Mesenchymal stem cell (in vitro differentiated cells and primary cell): ENCODE results near the gene CD274.

Source experiments
- DNase-seq: peaks from one replicate; pipeline ENCODE4 v3.0.0-alpha.2; 2013
- H2AFZ ChIP-seq: one replicate; pipeline ENCODE4 v1.6.1; 2013; ENCODE audit warnings: low read depth, mild to moderate bottlenecking, control low read depth, inconsistent platforms, low read length, moderate library complexity
- H2AK5ac ChIP-seq: 2 replicates; pipeline ENCODE4 v1.6.1; 2013; ENCODE audit warnings: low read length, moderate library complexity, mild to moderate bottlenecking, inconsistent platforms; ENCODE audit not compliant: severe bottlenecking
- H2BK120ac ChIP-seq: one replicate; pipeline ENCODE4 v1.6.1; 2013; ENCODE audit warnings: low read depth, mild to moderate bottlenecking, inconsistent platforms, low read length, moderate library complexity
- H2BK12ac ChIP-seq, 2 experiments: one replicate each; pipeline ENCODE4 v1.6.1; 2013; ENCODE audit warnings: inconsistent platforms in 2 of 2, low read length in 2 of 2, mild to moderate bottlenecking in 2 of 2, moderate library complexity in 2 of 2, control low read depth in 1 of 2
- H2BK15ac ChIP-seq: one replicate; pipeline ENCODE4 v1.6.1; 2013; ENCODE audit warnings: mild to moderate bottlenecking, low read depth, inconsistent platforms; ENCODE audit not compliant: poor library complexity, severe bottlenecking
- H2BK5ac ChIP-seq: 2 replicates; pipeline ENCODE4 v1.6.1; 2013; ENCODE audit warnings: low read depth, mild to moderate bottlenecking, low read length, control low read depth, inconsistent platforms; ENCODE audit not compliant: poor library complexity, severe bottlenecking
- H3K14ac ChIP-seq, 2 experiments: one replicate each; pipeline ENCODE4 v1.6.1; 2013; ENCODE audit warnings: inconsistent platforms in 2 of 2, low read length in 2 of 2, control low read depth in 1 of 2, mild to moderate bottlenecking in 1 of 2, moderate library complexity in 1 of 2
- H3K18ac ChIP-seq, 2 experiments: one replicate each; pipeline ENCODE4 v1.6.1; 2013; ENCODE audit warnings: inconsistent platforms in 2 of 2, low read length in 2 of 2, control low read depth in 1 of 2, low read depth in 1 of 2, mild to moderate bottlenecking in 1 of 2
- H3K23ac ChIP-seq, 2 experiments: one replicate each; pipeline ENCODE4 v1.6.1; 2013; ENCODE audit warnings: inconsistent platforms in 2 of 2, low read length in 2 of 2, mild to moderate bottlenecking in 2 of 2, moderate library complexity in 2 of 2, control low read depth in 1 of 2
- H3K27ac ChIP-seq: 2 replicates; pipeline ENCODE4 v1.5.1; 2013; ENCODE audit warnings: mild to moderate bottlenecking, moderate library complexity, low read length, control low read depth, inconsistent platforms; ENCODE audit not compliant: poor library complexity, severe bottlenecking
- H3K27me3 ChIP-seq, 2 experiments: 2 replicates each; pipeline versions ENCODE4 v1.6.1 to v1.7.0; 2013; ENCODE audit warnings: low read length in 2 of 2, mild to moderate bottlenecking in 2 of 2, moderate library complexity in 2 of 2, control low read depth in 1 of 2, inconsistent platforms in 1 of 2; ENCODE audit not compliant: control insufficient read depth in 1 of 2, insufficient read depth in 1 of 2
- H3K36me3 ChIP-seq, 2 experiments: 2 replicates each; pipeline versions ENCODE4 v1.6.1 to v1.7.0; 2013; ENCODE audit warnings: low read length in 2 of 2, control low read depth in 1 of 2, inconsistent platforms in 1 of 2, low read depth in 1 of 2, mild to moderate bottlenecking in 1 of 2; ENCODE audit not compliant: insufficient read depth in 2 of 2, control insufficient read depth in 1 of 2
- H3K4ac ChIP-seq, 2 experiments: one replicate each; pipeline ENCODE4 v1.6.1; 2013; ENCODE audit warnings: inconsistent platforms in 2 of 2, low read length in 2 of 2, mild to moderate bottlenecking in 2 of 2, moderate library complexity in 2 of 2, control low read depth in 1 of 2, low read depth in 1 of 2
- H3K4me1 ChIP-seq: 2 replicates; pipeline ENCODE4 v1.6.1; 2013; ENCODE audit warnings: low read depth, low read length, control low read depth; ENCODE audit not compliant: control insufficient read depth, insufficient read depth
- H3K4me2 ChIP-seq: 2 replicates; pipeline ENCODE4 v1.6.1; 2013; ENCODE audit warnings: low read length, mild to moderate bottlenecking, inconsistent platforms; ENCODE audit not compliant: poor library complexity, severe bottlenecking
- H3K4me3 ChIP-seq, 2 experiments: 2 replicates each; pipeline versions ENCODE4 v1.5.1 to v1.7.0; 2013; ENCODE audit warnings: low read length in 2 of 2, mild to moderate bottlenecking in 2 of 2, control low read depth in 1 of 2, low read depth in 1 of 2; ENCODE audit not compliant: insufficient read depth in 1 of 2
- H3K79me1 ChIP-seq: replicated peaks from 2 replicates; pipeline ENCODE4 v1.6.1; 2013; ENCODE audit warnings: mild to moderate bottlenecking, control low read depth, low read length, inconsistent platforms; ENCODE audit not compliant: poor library complexity, severe bottlenecking
- H3K9ac ChIP-seq: 2 replicates; pipeline ENCODE4 v1.7.0; 2013; ENCODE audit warnings: mild to moderate bottlenecking, low read length, moderate library complexity
- H3K9me3 ChIP-seq: 2 replicates; pipeline ENCODE4 v1.7.0; 2013; ENCODE audit warnings: mild to moderate bottlenecking, low read length; ENCODE audit not compliant: control insufficient read depth
- H4K8ac ChIP-seq: one replicate; pipeline ENCODE4 v1.6.1; 2013; ENCODE audit warnings: inconsistent platforms, mild to moderate bottlenecking, low read length, moderate library complexity
- H4K91ac ChIP-seq: one replicate; pipeline ENCODE4 v1.6.1; 2013; ENCODE audit warnings: mild to moderate bottlenecking, low read length, inconsistent platforms
- WGBS: methylation state at CpG from one replicate; pipeline ENCODE4 v1.1.7; 2013; ENCODE audit warnings: mixed read lengths; 5-methylcytosine and 5-hydroxymethylcytosine counted together

The CD274 gene

GRCh38 chr9:5418481-5418880 is 31.9 kb upstream of the CD274 start:
- no peak for DNase-seq
- no peak overlapping the region for H2BK120ac ChIP-seq
- H3K27ac ChIP-seq, result no peak overlapping the region
- H2BK5ac ChIP-seq, result no peak overlapping the region
- 98% methylated on average over 20 of the region's 20 CpGs for WGBS
- no peaks in the 10 kb centered on the region for H3K79me1 ChIP-seq
- H3K27me3 ChIP-seq, result no peaks in the 10 kb centered on the region
- H3K4me3 ChIP-seq, result no peak overlapping the region
- no peak overlapping the region for H3K18ac ChIP-seq
- H2BK12ac ChIP-seq, result no peak overlapping the region
- H3K23ac ChIP-seq, result no peak overlapping the region
- H3K4ac ChIP-seq, result no peak overlapping the region
- no peak overlapping the region for H2AK5ac ChIP-seq
- no peaks in the 10 kb centered on the region for H3K4me1 ChIP-seq
- no peak overlapping the region for H3K9ac ChIP-seq
- peaks cover 0 to 9% of the 10 kb centered on the region in 2 experiments for H3K36me3 ChIP-seq
- no peak overlapping the region for H2AFZ ChIP-seq
- no peak overlapping the region for H2BK15ac ChIP-seq
- H3K9me3 ChIP-seq, result no peaks in the 10 kb centered on the region
- H4K91ac ChIP-seq, result no peak overlapping the region
- H3K14ac ChIP-seq, result no peak overlapping the region
- H3K4me2 ChIP-seq, result no peak overlapping the region
- H4K8ac ChIP-seq, result no peak overlapping the region

GRCh38 chr9:5419987-5420386 is 30.4 kb upstream of the CD274 start:
- Histone ChIP-seq H3K27me3 (no peaks in the 10 kb centered on the region), H3K23ac (no peak overlapping the region), H3K4ac (no peak overlapping the region), H4K91ac (no peak overlapping the region), H3K4me2 (no peak overlapping the region), H3K14ac (no peak overlapping the region), H3K9me3 (no peaks in the 10 kb centered on the region), H2BK12ac (no peak overlapping the region), H2AK5ac (no peak overlapping the region), H2AFZ (no peak overlapping the region), H3K9ac (no peak overlapping the region), H3K4me1 (no peaks in the 10 kb centered on the region), H3K27ac (no peak overlapping the region), H3K79me1 (no peaks in the 10 kb centered on the region), H3K36me3 (peaks cover 0 to 9% of the 10 kb centered on the region in 2 experiments), H3K18ac (no peak overlapping the region), H4K8ac (no peak overlapping the region), H3K4me3 (no peak overlapping the region), H2BK120ac (no peak overlapping the region), H2BK5ac (no peak overlapping the region), H2BK15ac (no peak overlapping the region)
- DNase-seq, result no peak

- no peak overlapping the region for H4K8ac ChIP-seq
- H2BK15ac ChIP-seq, result no peak overlapping the region
- H3K9ac ChIP-seq, result no peak overlapping the region
- H2BK5ac ChIP-seq, result no peak overlapping the region
- no peaks in the 10 kb centered on the region for H3K79me1 ChIP-seq
- H3K4me3 ChIP-seq, result no peak overlapping the region
- no peaks in the 10 kb centered on the region for H3K9me3 ChIP-seq
- no peak overlapping the region for H3K23ac ChIP-seq
- no peak overlapping the region for H3K18ac ChIP-seq
- H3K4me1 ChIP-seq, result no peaks in the 10 kb centered on the region
- H3K14ac ChIP-seq, result no peak overlapping the region
- no peak overlapping the region for H2AFZ ChIP-seq
- no peak overlapping the region for H3K4ac ChIP-seq
- H3K27me3 ChIP-seq, result no peaks in the 10 kb centered on the region
- H3K4me2 ChIP-seq, result no peak overlapping the region
- H3K36me3 ChIP-seq, result peaks cover 0 to 9% of the 10 kb centered on the region in 2 experiments
- H2BK120ac ChIP-seq, result no peak overlapping the region
- no peak overlapping the region for H4K91ac ChIP-seq
- no peak overlapping the region for H2AK5ac ChIP-seq
- WGBS, result 92% methylated on average over 2 of the region's 2 CpGs
- H3K27ac ChIP-seq, result no peak overlapping the region
- DNase-seq, result no peak
- no peak overlapping the region for H2BK12ac ChIP-seq
Measured at GRCh38 chr9:5421163-5421562, 29.2 kb upstream of the CD274 start.

- no peak overlapping the region for H4K91ac ChIP-seq
- H3K27ac ChIP-seq, result no peak overlapping the region
- H3K23ac ChIP-seq, result no peak overlapping the region
- H3K18ac ChIP-seq, result no peak overlapping the region
- H2BK15ac ChIP-seq, result no peak overlapping the region
- H3K4me3 ChIP-seq, result no peak overlapping the region
- no peak overlapping the region for H3K4me2 ChIP-seq
- no peak for DNase-seq
- no peak overlapping the region for H2BK120ac ChIP-seq
- H2BK5ac ChIP-seq, result no peak overlapping the region
- H3K27me3 ChIP-seq, result no peaks in the 10 kb centered on the region
- H3K36me3 ChIP-seq, result peaks cover 0 to 9% of the 10 kb centered on the region in 2 experiments
- H3K79me1 ChIP-seq, result no peaks in the 10 kb centered on the region
- no peak overlapping the region for H2BK12ac ChIP-seq
- H3K4me1 ChIP-seq, result no peaks in the 10 kb centered on the region
- H2AFZ ChIP-seq, result no peak overlapping the region
- H3K9ac ChIP-seq, result no peak overlapping the region
- H3K4ac ChIP-seq, result no peak overlapping the region
- H2AK5ac ChIP-seq, result no peak overlapping the region
- H3K14ac ChIP-seq, result no peak overlapping the region
- no peak overlapping the region for H4K8ac ChIP-seq
- WGBS, result no CpG with 5 or more reads among the region's 1 CpG
- no peaks in the 10 kb centered on the region for H3K9me3 ChIP-seq
Measured at GRCh38 chr9:5422276-5422675, 28.1 kb upstream of the CD274 start.
